PC-9 (cell line): Measurements from ENCODE around the gene MRPS10. TPM values are rescaled to one million over a fixed set of nuclear protein-coding genes. Genes with fewer than 3 reads are reported as not detected.

Experiments used
- BruUV-seq: library from RNA; stranded (reverse); fragments of 400-500 nt; replicated peaks from 2 replicates; lab custom pipeline; 2021; lab: Mats Ljungman, UMichigan
- CTCF ChIA-PET: fragments of 300-600 bp; sonication (Branson Sonifier 250); formaldehyde crosslinking; loops from one replicate; lab custom pipeline; 2022; ENCODE audit warnings: antibody characterized with exemption; lab: Charles Lee
- POLR2A ChIA-PET: fragments of 300-600 bp; sonication (Branson Sonifier 250); formaldehyde crosslinking; loops from one replicate; lab custom pipeline; 2022; ENCODE audit warnings: antibody characterized with exemption; ENCODE audit not compliant: unreplicated experiment; lab: Charles Lee
- DNase-seq, 2 experiments: peaks; one replicate each; pipeline versions ENCODE4 v3.0.0 to v3.0.0-alpha.2; 2015 to 2022; ENCODE audit warnings: mixed read lengths in 1 of 2
- H2AFZ ChIP-seq: fragments of 200-600 bp; sonication (generic); 2 replicates; pipeline ENCODE4 v1.8.1; 2017; ENCODE audit warnings: antibody characterized with exemption
- H3F3A ChIP-seq: fragments of 200-600 bp; sonication (generic); 2 replicates; pipeline ENCODE4 v1.8.1; 2017; ENCODE audit warnings: antibody characterized with exemption, mild to moderate bottlenecking, low read depth; ENCODE audit not compliant: insufficient read depth
- H3K27ac ChIP-seq: fragments of 200-600 bp; sonication (generic); 2 replicates; pipeline ENCODE4 v1.6.1; 2016; ENCODE audit warnings: mixed run types
- H3K27me3 ChIP-seq: fragments of 200-600 bp; sonication (generic); 2 replicates; pipeline ENCODE4 v1.6.1; 2016; ENCODE audit warnings: low read depth, mixed run types; ENCODE audit not compliant: insufficient read depth
- H3K36me3 ChIP-seq: fragments of 200-600 bp; sonication (generic); 2 replicates; pipeline ENCODE4 v1.6.1; 2016; ENCODE audit warnings: low read depth, mixed run types
- H3K4me1 ChIP-seq: fragments of 200-600 bp; sonication (generic); replicated peaks from 2 replicates; pipeline ENCODE4 v1.6.1; 2016; ENCODE audit warnings: mixed run types; ENCODE audit not compliant: insufficient read depth
- H3K4me2 ChIP-seq: fragments of 200-600 bp; sonication (generic); 2 replicates; pipeline ENCODE4 v1.6.1; 2017; ENCODE audit warnings: mixed run types
- H3K4me3 ChIP-seq: fragments of 200-600 bp; sonication (generic); 2 replicates; pipeline ENCODE4 v1.6.1; 2016; ENCODE audit warnings: mixed run types
- H3K79me2 ChIP-seq: fragments of 200-600 bp; sonication (generic); 2 replicates; pipeline ENCODE4 v1.6.1; 2017; ENCODE audit warnings: low read depth, mixed run types
- H3K9me2 ChIP-seq: fragments of 200-600 bp; sonication (generic); 2 replicates; pipeline ENCODE4 v1.8.1; 2017; ENCODE audit warnings: mild to moderate bottlenecking; ENCODE audit not compliant: insufficient read depth
- H3K9me3 ChIP-seq: fragments of 200-600 bp; sonication (generic); 2 replicates; pipeline ENCODE4 v1.8.1; 2016; ENCODE audit warnings: low read depth; ENCODE audit not compliant: insufficient read depth
- H4K20me1 ChIP-seq: fragments of 200-600 bp; sonication (generic); 2 replicates; pipeline ENCODE4 v1.8.1; 2017; ENCODE audit not compliant: insufficient read depth
- EZH2 ChIP-seq: fragments of 200-600 bp; sonication (generic); IDR thresholded peaks from 2 replicates; pipeline ENCODE4 v1.8.0; 2017; ENCODE audit warnings: antibody characterized with exemption, low read depth
- intact Hi-C: fragments of 100-400 bp; cut with micrococcal nuclease; formaldehyde crosslinking; loops from one replicate; pipeline ENCODE4 v1.10.0; 2022; ENCODE audit not compliant: unreplicated experiment
- total RNA-seq: library from RNA; stranded (reverse); gene quantifications from 2 replicates; pipeline ENCODE4 v1.2.3, GENCODE V29; 2021
- TF ChIP-seq, protein P1 (sequence below): fragments of 200-600 bp; sonication (generic); conservative IDR thresholded peaks from 2 replicates; pipeline ENCODE4 v1.6.1; 2017; ENCODE audit warnings: mixed run types, antibody characterized with exemption, mild to moderate bottlenecking, moderate library complexity

The MRPS10 gene
- total RNA-seq, 1 experiment from 2014 or later, result 56.5 TPM

DNA sequence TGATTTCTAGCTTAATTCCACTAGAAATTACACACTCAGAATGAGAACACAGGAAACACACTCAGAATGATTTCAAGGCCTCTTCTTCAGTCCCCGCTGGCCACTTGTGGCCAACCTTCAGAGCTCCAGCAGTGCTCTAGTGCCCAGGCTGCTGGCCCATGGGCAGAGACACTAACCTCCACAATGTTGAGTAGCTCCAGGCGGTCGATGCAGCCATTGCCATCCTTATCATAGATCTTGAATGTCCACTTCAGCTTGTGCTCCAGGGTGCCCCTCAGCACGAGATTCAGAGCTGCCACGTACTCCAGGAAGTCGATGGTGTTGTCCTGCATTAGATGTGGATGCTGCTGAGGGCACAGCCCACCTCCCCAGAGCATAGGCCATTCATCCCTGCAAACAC is 29.3 kb downstream of the MRPS10 start:
- no peaks in the 10 kb centered on the region for H4K20me1 ChIP-seq
- no peak for DNase-seq
- H3K36me3 ChIP-seq, result no peaks in the 10 kb centered on the region
- no peak for TF ChIP-seq EZH2
- TF ChIP-seq, protein P1, sequence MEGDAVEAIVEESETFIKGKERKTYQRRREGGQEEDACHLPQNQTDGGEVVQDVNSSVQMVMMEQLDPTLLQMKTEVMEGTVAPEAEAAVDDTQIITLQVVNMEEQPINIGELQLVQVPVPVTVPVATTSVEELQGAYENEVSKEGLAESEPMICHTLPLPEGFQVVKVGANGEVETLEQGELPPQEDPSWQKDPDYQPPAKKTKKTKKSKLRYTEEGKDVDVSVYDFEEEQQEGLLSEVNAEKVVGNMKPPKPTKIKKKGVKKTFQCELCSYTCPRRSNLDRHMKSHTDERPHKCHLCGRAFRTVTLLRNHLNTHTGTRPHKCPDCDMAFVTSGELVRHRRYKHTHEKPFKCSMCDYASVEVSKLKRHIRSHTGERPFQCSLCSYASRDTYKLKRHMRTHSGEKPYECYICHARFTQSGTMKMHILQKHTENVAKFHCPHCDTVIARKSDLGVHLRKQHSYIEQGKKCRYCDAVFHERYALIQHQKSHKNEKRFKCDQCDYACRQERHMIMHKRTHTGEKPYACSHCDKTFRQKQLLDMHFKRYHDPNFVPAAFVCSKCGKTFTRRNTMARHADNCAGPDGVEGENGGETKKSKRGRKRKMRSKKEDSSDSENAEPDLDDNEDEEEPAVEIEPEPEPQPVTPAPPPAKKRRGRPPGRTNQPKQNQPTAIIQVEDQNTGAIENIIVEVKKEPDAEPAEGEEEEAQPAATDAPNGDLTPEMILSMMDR, result no peak
- intact Hi-C loops, result no loop called here
- H2AFZ ChIP-seq, result no peak overlapping the region
- no peak overlapping the region for H3K4me3 ChIP-seq
- H3F3A ChIP-seq, result no peaks in the 10 kb centered on the region; the same call in 1 of the 2 replicates
- no peaks in the 10 kb centered on the region for H3K9me3 ChIP-seq
- no peaks in the 10 kb centered on the region for H3K27me3 ChIP-seq
- H3K4me2 ChIP-seq, result no peak overlapping the region
- POLR2A ChIA-PET, result no interaction called here
- BruUV-seq, result no TSS peak
- H3K4me1 ChIP-seq, result peaks cover 12% of the 10 kb centered on the region; the same call in 1 of the 2 replicates
- H3K79me2 ChIP-seq, result no peaks in the 10 kb centered on the region
- no peak overlapping the region for H3K27ac ChIP-seq
- CTCF ChIA-PET, result no interaction called here
- H3K9me2 ChIP-seq, result no peaks in the 10 kb centered on the region

DNA sequence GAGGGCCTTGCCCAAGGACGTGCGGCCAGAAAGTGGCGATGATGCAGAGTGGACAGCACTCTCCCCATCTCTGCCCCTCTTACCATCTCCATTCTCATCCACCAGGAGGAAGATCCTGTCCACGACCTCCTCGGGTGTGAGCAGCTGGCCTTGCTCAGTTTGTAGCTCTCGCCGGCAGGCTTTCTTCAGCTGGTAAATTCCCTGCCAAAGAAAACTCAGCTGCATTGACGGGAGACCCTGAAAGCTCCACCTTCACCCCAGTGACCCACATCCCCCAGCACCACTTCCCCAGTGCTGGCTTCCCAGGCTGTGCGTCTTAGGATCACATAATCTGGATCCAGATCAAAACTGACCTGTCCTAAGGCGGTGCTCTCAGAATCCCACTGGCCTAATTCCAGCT is 32.1 kb downstream of the MRPS10 start:
- CTCF ChIA-PET, result no interaction called here
- POLR2A ChIA-PET, result no interaction called here
- Histone ChIP-seq H3K4me1 (no peaks in the 10 kb centered on the region), H3K9me2 (no peaks in the 10 kb centered on the region), H3K4me3 (no peak overlapping the region), H3K79me2 (no peaks in the 10 kb centered on the region), H3K36me3 (no peaks in the 10 kb centered on the region), H3K4me2 (no peak overlapping the region), H3F3A (no peaks in the 10 kb centered on the region), H3K27me3 (no peaks in the 10 kb centered on the region), H3K9me3 (no peaks in the 10 kb centered on the region), H4K20me1 (no peaks in the 10 kb centered on the region), H3K27ac (no peak overlapping the region), H2AFZ (no peak overlapping the region)
- no peak for DNase-seq
- intact Hi-C loops, result no loop called here
- TF ChIP-seq, protein P1, result no peak
- TF ChIP-seq EZH2, result no peak
- BruUV-seq, result no TSS peak

DNA sequence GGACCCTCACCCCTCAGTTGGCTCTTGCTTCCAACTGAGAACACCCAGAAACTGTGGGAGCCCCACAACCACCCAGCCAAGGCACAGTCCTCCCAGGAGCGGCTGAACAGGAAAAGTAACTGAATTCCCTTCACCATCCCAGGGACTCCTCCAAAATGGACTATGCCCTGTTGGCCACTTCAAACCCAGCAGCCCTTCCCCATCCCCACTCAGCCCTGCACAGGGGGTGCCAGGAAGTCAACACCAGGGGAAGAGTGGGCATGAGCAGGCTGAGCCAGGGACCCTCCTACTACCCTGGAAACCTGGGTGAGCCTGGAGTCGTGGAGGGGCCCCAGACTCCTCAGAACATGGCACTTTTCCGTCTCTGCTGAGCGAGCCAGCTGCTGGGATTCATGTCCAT is 33.2 kb downstream of the MRPS10 start:
- no peaks in the 10 kb centered on the region for H4K20me1 ChIP-seq
- no peaks in the 10 kb centered on the region for H3K27me3 ChIP-seq
- 0 out of 2 replicates have a peak, but pooled peaks cover 6% of the 10 kb centered on the region for H3K4me1 ChIP-seq
- no peak for DNase-seq
- CTCF ChIA-PET, result no interaction called here
- no peak overlapping the region for H3K27ac ChIP-seq
- BruUV-seq, result no TSS peak
- no peak overlapping the region for H2AFZ ChIP-seq
- intact Hi-C loops, result no loop called here
- H3F3A ChIP-seq, result no peaks in the 10 kb centered on the region
- H3K9me2 ChIP-seq, result no peaks in the 10 kb centered on the region
- H3K9me3 ChIP-seq, result no peaks in the 10 kb centered on the region
- POLR2A ChIA-PET, result interaction anchor here (0.5 kb wide), 1 partner anchor 134 kb away, joined by 6 read pairs; no protein-coding TSS in a partner anchor
- H3K4me3 ChIP-seq, result no peak overlapping the region
- H3K79me2 ChIP-seq, result no peaks in the 10 kb centered on the region
- no peak overlapping the region for H3K4me2 ChIP-seq
- no peak for TF ChIP-seq EZH2
- TF ChIP-seq, protein P1, result no peak
- H3K36me3 ChIP-seq, result no peaks in the 10 kb centered on the region
